Endothelial cell of umbilical vein (primary cell): ENCODE results near the gene OR5C1. TPM values are rescaled to one million over a fixed set of nuclear protein-coding genes. Genes with fewer than 3 reads are reported as not detected.

Source experiments
- BruUV-seq: library from RNA; stranded (reverse); fragments of 400-500 nt; replicated peaks from 2 replicates; lab custom pipeline; 2021; lab: Mats Ljungman, UMichigan
- CTCF ChIA-PET: fragments of 300-600, 350-600 bp; sonication (Branson Sonifier 250); formaldehyde crosslinking; loops from one replicate; lab custom pipeline; 2021; ENCODE audit warnings: antibody characterized with exemption, inconsistent platforms; lab: Charles Lee
- POLR2A ChIA-PET: fragments of 300-600, 350-600 bp; sonication (Branson Sonifier 250); formaldehyde crosslinking; loops from one replicate; lab custom pipeline; 2021; ENCODE audit warnings: antibody characterized with exemption, inconsistent platforms; lab: Charles Lee
- DNase-seq: peaks from one replicate; pipeline ENCODE4 v3.0.0-alpha.2; 2011; ENCODE audit warnings: low read depth, low spot score
- FAIRE-seq: peaks from 2 replicates; lab custom pipeline; 2011; peaks lifted over from hg19 to GRCh38; lab: Jason Lieb, UNC
- H2AFZ ChIP-seq: 2 replicates; pipeline ENCODE4 v1.6.0; 2012; ENCODE audit warnings: low read depth, low read length, control low read depth, inconsistent platforms
- H3K27ac ChIP-seq: 2 replicates; pipeline ENCODE4 v1.5.1; 2011; ENCODE audit warnings: low read depth, mild to moderate bottlenecking, control low read depth, low read length, moderate library complexity; ENCODE audit not compliant: insufficient read depth
- H3K27me3 ChIP-seq, 2 experiments: 2 replicates each; pipeline versions ENCODE4 v1.6.0 to v1.6.1; 2011; ENCODE audit warnings: low read length in 2 of 2, mixed read lengths in 1 of 2; ENCODE audit not compliant: control insufficient read depth in 2 of 2, insufficient read depth in 2 of 2
- H3K36me3 ChIP-seq, 2 experiments: 2 replicates in 1 of 2; 3 replicates in 1 of 2; pipeline ENCODE4 v1.5.1; 2011; ENCODE audit warnings: low read length in 2 of 2, mild to moderate bottlenecking in 1 of 2, moderate library complexity in 1 of 2; ENCODE audit not compliant: control insufficient read depth in 2 of 2, insufficient read depth in 2 of 2; ENCODE audit errors: extremely low read depth in 1 of 2
- H3K4me1 ChIP-seq: 3 replicates; pipeline ENCODE4 v1.5.1; 2011; ENCODE audit warnings: mild to moderate bottlenecking, low read length; ENCODE audit not compliant: control insufficient read depth, insufficient read depth; ENCODE audit errors: extremely low read depth
- H3K4me2 ChIP-seq: 2 replicates; pipeline ENCODE4 v1.6.1; 2011; ENCODE audit warnings: low read length, control low read depth, mixed read lengths; ENCODE audit not compliant: insufficient read depth
- H3K4me3 ChIP-seq, 3 experiments: fragments of 200-600 bp in 1 of 3; sonication (generic), shearing (Covaris generic) in 1 of 3; replicated peaks in 1 of 3; 2 replicates each; pipeline ENCODE4 v1.5.1; 2011 to 2016; ENCODE audit warnings: control low read depth in 3 of 3, low read length in 3 of 3, mild to moderate bottlenecking in 2 of 3, inconsistent platforms in 1 of 3, low read depth in 1 of 3, moderate library complexity in 1 of 3; ENCODE audit not compliant: insufficient read depth in 1 of 3
- H3K79me2 ChIP-seq: 2 replicates; pipeline ENCODE4 v1.6.0; 2012; ENCODE audit warnings: low read length, inconsistent platforms; ENCODE audit not compliant: control insufficient read depth, insufficient read depth
- H3K9ac ChIP-seq: replicated peaks from 2 replicates; pipeline ENCODE3; 2011; ENCODE audit warnings: low read length, control low read depth; ENCODE audit not compliant: insufficient read depth; ENCODE audit errors: extremely low read depth
- H3K9me1 ChIP-seq: replicated peaks from 3 replicates; pipeline ENCODE4 v1.6.0; 2011; ENCODE audit warnings: mild to moderate bottlenecking, low read length; ENCODE audit not compliant: control insufficient read depth, insufficient read depth; ENCODE audit errors: extremely low read depth
- H3K9me3 ChIP-seq: replicated peaks from 2 replicates; pipeline ENCODE4 v1.5.1; 2012; ENCODE audit warnings: low read length, inconsistent platforms; ENCODE audit not compliant: control insufficient read depth, insufficient read depth
- H4K20me1 ChIP-seq: replicated peaks from 2 replicates; pipeline ENCODE3; 2011; ENCODE audit warnings: mild to moderate bottlenecking, low read length; ENCODE audit not compliant: control insufficient read depth, insufficient read depth; ENCODE audit errors: extremely low read depth
- CTCF ChIP-seq, 2 donors: IDR thresholded peaks; 1 replicate in 1 of 2; 2 replicates in 1 of 2; pipeline ENCODE4 v1.5.1; 2011; ENCODE audit warnings: low read length in 2 of 2, mild to moderate bottlenecking in 2 of 2, moderate library complexity in 2 of 2, control low read depth in 1 of 2, inconsistent platforms in 1 of 2, low read depth in 1 of 2; ENCODE audit not compliant: insufficient read depth in 1 of 2; ENCODE audit errors: extremely low read depth in 1 of 2
- EZH2 ChIP-seq: IDR thresholded peaks from 2 replicates; pipeline ENCODE4 v1.6.1; 2012; ENCODE audit warnings: borderline replicate concordance, low read depth, mild to moderate bottlenecking, moderate library complexity, low read length, inconsistent platforms; ENCODE audit not compliant: severe bottlenecking
- FOS ChIP-seq: IDR thresholded peaks from 2 replicates; pipeline ENCODE4 v1.6.1; 2011; ENCODE audit warnings: mild to moderate bottlenecking, low read length, moderate library complexity, borderline replicate concordance; ENCODE audit not compliant: insufficient read depth
- GATA2 ChIP-seq: IDR thresholded peaks from 2 replicates; pipeline ENCODE4 v1.7.0; 2011; ENCODE audit warnings: low read depth, mild to moderate bottlenecking, moderate library complexity, mixed read lengths, low read length; ENCODE audit not compliant: insufficient read length, insufficient read depth
- JUN ChIP-seq: IDR thresholded peaks from 2 replicates; pipeline ENCODE4 v1.6.1; 2011; ENCODE audit warnings: borderline replicate concordance, low read depth; ENCODE audit not compliant: insufficient read length, insufficient read depth
- MYC ChIP-seq: IDR thresholded peaks from one replicate; pipeline ENCODE4 v1.6.1; 2011; ENCODE audit warnings: mild to moderate bottlenecking, low read depth, low read length
- POLR2A ChIP-seq: IDR thresholded peaks from 2 replicates; pipeline ENCODE4 v1.6.1; 2012; ENCODE audit warnings: low read depth, mild to moderate bottlenecking, control low read depth, low read length
- POLR2AphosphoS5 ChIP-seq: IDR thresholded peaks from 2 replicates; pipeline ENCODE4 v1.6.1; 2012; ENCODE audit warnings: low read depth, mild to moderate bottlenecking, control low read depth, low read length, moderate library complexity; ENCODE audit not compliant: insufficient read depth
- dilution Hi-C: fragments of 300-500 bp; cut with MboI; formaldehyde crosslinking; loops from one replicate; pipeline ENCODE4 v1.15.0; 2019; ENCODE audit warnings: low sequenced_read_pairs; ENCODE audit not compliant: extremely low pct_ligation_motif_present
- intact Hi-C: fragments of 100-400 bp; cut with micrococcal nuclease; formaldehyde crosslinking; loops from one replicate; pipeline ENCODE4 v1.10.0; 2022
- polyA plus RNA-seq, 4 experiments: library from polyadenylated mRNA; depleted of rRNA in 3 of 4; stranded (reverse) in 3 of 4; unstranded in 1 of 4; fragments of >200 nt; gene quantifications; 2 replicates each; pipeline versions ENCODE4 v1.2.1 to v1.2.3, GENCODE V29; 2011 to 2012; ENCODE audit warnings: missing spikeins in 1 of 4
- total RNA-seq: library from RNA; stranded (reverse); gene quantifications from 2 replicates; pipeline ENCODE4 v1.2.3, GENCODE V29; 2021
- TF ChIP-seq, protein P1 (sequence below): IDR thresholded peaks from 2 replicates; pipeline ENCODE4 v1.6.1; 2011; ENCODE audit not compliant: insufficient read depth, insufficient read length

Gene OR5C1
- total and polyA plus RNA-seq, 2 donors (not counting 3 experiments of a cell fraction or from before 2014, with no cell fraction given): not detected

- Histone ChIP-seq H3K4me1 (peaks cover 2% of the 10 kb centered on the region), H3K9me3 (no peaks in the 10 kb centered on the region), H3K36me3 (no peaks in the 10 kb centered on the region), H3K79me2 (no peaks in the 10 kb centered on the region), H3K9ac (no peak overlapping the region), H3K4me3 (no peak overlapping the region), H2AFZ (no peak overlapping the region), H3K27ac (no peak overlapping the region), H4K20me1 (no peaks in the 10 kb centered on the region), H3K4me2 (no peak overlapping the region), H3K27me3 (no peaks in the 10 kb centered on the region), H3K9me1 (no peaks in the 10 kb centered on the region)
- intact Hi-C loops (no loop called here), dilution Hi-C loops (no loop called here)
- POLR2A ChIA-PET: no interaction called here
- CTCF ChIA-PET: interaction anchor here (1.1 to 7.7 kb wide), 5 partner anchors 308 to 707 kb away, joined by 3 to 97 read pairs (median 10); no protein-coding TSS in a partner anchor
- DNase-seq: no peak
- BruUV-seq: no TSS peak
- TF ChIP-seq FOS: no peak
- no peak for TF ChIP-seq GATA2
- no peak for TF ChIP-seq EZH2
- TF ChIP-seq POLR2AphosphoS5: no peak
- TF ChIP-seq, protein P1, sequence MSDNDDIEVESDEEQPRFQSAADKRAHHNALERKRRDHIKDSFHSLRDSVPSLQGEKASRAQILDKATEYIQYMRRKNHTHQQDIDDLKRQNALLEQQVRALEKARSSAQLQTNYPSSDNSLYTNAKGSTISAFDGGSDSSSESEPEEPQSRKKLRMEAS: no peak
- no peak for TF ChIP-seq MYC
- TF ChIP-seq CTCF (IDR thresholded peaks at IDR 0.05; ENCODE audit: extremely low read depth in 1 of 2, insufficient read depth in 1 of 2, low read depth in 1 of 2, low read length in 2 of 2): no peak
- no peak for TF ChIP-seq JUN
- TF ChIP-seq POLR2A: no peak
- FAIRE-seq: no peak
Measured at GRCh38 chr9:122806661-122807060, 17.9 kb downstream of the OR5C1 start.
